K562 (cell line): ENCODE measurements around the gene NACAD. TPM values are rescaled to one million over a fixed set of nuclear protein-coding genes. Genes with fewer than 3 reads are reported as not detected.

Experiments
- ATAC-seq: fragments of 200-7000 bp; cut with Tn5 transposase; 3 replicates; pipeline ENCODE4 v1.9.1; 2020; ENCODE audit warnings: moderate library complexity
- BruUV-seq: library from RNA; stranded (reverse); fragments of 400-500 nt; replicated peaks from 2 replicates; lab custom pipeline; 2021; lab: Mats Ljungman, UMichigan
- CTCF ChIA-PET: fragments of 300-600 bp; formaldehyde crosslinking; extraction: SDS; loops from one replicate; lab custom pipeline; 2021; ENCODE audit warnings: low intra/inter-chr PET ratio; lab: Yijun Ruan, JAX
- POLR2A ChIA-PET: fragments of 300-600, 350-650 bp; sonication (Branson Sonifier 250); formaldehyde crosslinking; extraction: SDS; loops from one replicate; lab custom pipeline; 2021; ENCODE audit warnings: antibody characterized with exemption, inconsistent platforms; lab: Yijun Ruan, JAX
- DNase-seq, 4 experiments: peaks; one replicate each; pipeline versions ENCODE4 v3.0.0 to v3.0.0-alpha.2; 2011 to 2018; ENCODE audit warnings: low spot score in 3 of 4, mixed read lengths in 3 of 4; ENCODE audit errors: extremely low read depth in 1 of 4
- FAIRE-seq: peaks from 2 replicates; lab custom pipeline; 2011; peaks lifted over from hg19 to GRCh38; lab: Jason Lieb, UNC
- H2AFZ ChIP-seq: 2 replicates; pipeline ENCODE4 v1.6.0; 2011; ENCODE audit warnings: low read depth, low read length, control low read depth, inconsistent platforms
- H3K27ac ChIP-seq: fragments of 200-600 bp; 3 replicates; pipeline ENCODE4 v1.8.0; 2011; ENCODE audit warnings: low read depth, mild to moderate bottlenecking, control low read depth, inconsistent platforms, low read length, moderate library complexity, mixed read lengths; ENCODE audit errors: extremely low read depth
- H3K27me3 ChIP-seq, 2 experiments: fragments of 300-600 bp in 1 of 2; 2 replicates in 1 of 2; 3 replicates in 1 of 2; pipeline versions ENCODE4 v1.6.0 to v1.8.0; 2011; ENCODE audit warnings: inconsistent platforms in 2 of 2, low read length in 2 of 2, mild to moderate bottlenecking in 1 of 2, mixed read lengths in 1 of 2, moderate library complexity in 1 of 2; ENCODE audit not compliant: control insufficient read depth in 2 of 2, insufficient read depth in 2 of 2
- H3K36me3 ChIP-seq: fragments of 300-600 bp; 3 replicates; pipeline ENCODE4 v1.8.0; 2011; ENCODE audit warnings: mild to moderate bottlenecking, low read length, inconsistent platforms; ENCODE audit not compliant: control insufficient read depth, insufficient read depth
- H3K4me1 ChIP-seq, 2 experiments: fragments of 200-600 bp in 1 of 2; replicated peaks in 1 of 2; 2 replicates in 1 of 2; 3 replicates in 1 of 2; pipeline versions ENCODE4 v1.5.1 to v1.8.0; 2011; ENCODE audit warnings: inconsistent platforms in 2 of 2, low read length in 2 of 2, mild to moderate bottlenecking in 1 of 2, mixed read lengths in 1 of 2, moderate library complexity in 1 of 2; ENCODE audit not compliant: control insufficient read depth in 2 of 2, insufficient read depth in 2 of 2
- H3K4me2 ChIP-seq: 2 replicates; pipeline ENCODE4 v1.6.1; 2011; ENCODE audit warnings: low read length, control low read depth, inconsistent platforms, mixed read lengths; ENCODE audit not compliant: insufficient read depth
- H3K4me3 ChIP-seq: fragments of 200-600 bp; sonication (generic), shearing (Covaris generic); 2 replicates; pipeline ENCODE4 v1.5.1; 2016; ENCODE audit warnings: control low read depth, inconsistent platforms
- H3K79me2 ChIP-seq: fragments of 200-600 bp; 3 replicates; pipeline ENCODE4 v1.8.0; 2011; ENCODE audit warnings: low read length, inconsistent platforms; ENCODE audit not compliant: control insufficient read depth, insufficient read depth
- H3K9ac ChIP-seq, 2 experiments: 2 replicates each; pipeline versions ENCODE4 v1.6.0 to v1.6.1; 2011; ENCODE audit warnings: low read depth in 2 of 2, low read length in 2 of 2, control low read depth in 1 of 2, inconsistent platforms in 1 of 2, mild to moderate bottlenecking in 1 of 2, mixed read lengths in 1 of 2; ENCODE audit not compliant: insufficient read depth in 1 of 2
- H3K9me1 ChIP-seq: one replicate; pipeline ENCODE4 v1.6.0; 2011; ENCODE audit warnings: inconsistent platforms, mild to moderate bottlenecking, low read length, moderate library complexity; ENCODE audit not compliant: control insufficient read depth, insufficient read depth
- H3K9me3 ChIP-seq: replicated peaks from 2 replicates; pipeline ENCODE4 v1.5.1; 2011; ENCODE audit warnings: low read depth, low read length, inconsistent platforms; ENCODE audit not compliant: control insufficient read depth, insufficient read depth
- H4K20me1 ChIP-seq: replicated peaks from 2 replicates; pipeline ENCODE4 v1.6.1; 2011; ENCODE audit warnings: low read length, inconsistent platforms, mixed read lengths; ENCODE audit not compliant: control insufficient read depth, insufficient read depth
- WGBS: fragments of 100-300 bp; shearing (Covaris generic); methylation state at CpG from one replicate; pipeline ENCODE4 v1.1.6; 2016; ENCODE audit warnings: low coverage, mixed read lengths; ENCODE audit not compliant: insufficient coverage; ENCODE audit errors: missing lambda C conversion rate; 5-methylcytosine and 5-hydroxymethylcytosine counted together
- in situ Hi-C: fragments of 300-500 bp; cut with MboI; formaldehyde crosslinking; loops from 4 replicates; pipeline ENCODE4 v1.15.0; 2018; ENCODE audit warnings: inconsistent platforms, mixed read lengths
- intact Hi-C: fragments of 100-400 bp; cut with micrococcal nuclease; formaldehyde crosslinking; loops from 2 replicates; pipeline ENCODE4 v1.14.2; 2022
- polyA plus RNA-seq, 8 experiments: library from polyadenylated mRNA; depleted of rRNA in 4 of 8; stranded (reverse) in 5 of 8; unstranded in 3 of 8; fragments of >200 nt; fragmentation: Nextera tagmentation in 2 of 8; fragmentation: Illumina TruSeq in 1 of 8; extraction: Ambion mirVana in 2 of 8; extraction: Trizol in 1 of 8; gene quantifications; 2 replicates each; pipeline versions ENCODE4 v1.2.1 to v1.2.3, GENCODE V29; 2011 to 2014; ENCODE audit warnings: inconsistent platforms in 1 of 8, missing spikeins in 1 of 8
- total RNA-seq, 7 experiments: library from RNA; depleted of rRNA in 6 of 7; stranded (reverse); fragments of >200 nt in 6 of 7; fragmentation: Illumina TruSeq in 2 of 7; extraction: Trizol in 2 of 7; gene quantifications; 2 replicates each; pipeline versions ENCODE4 v1.2.1 to v1.2.3, GENCODE V29; 2011 to 2021; ENCODE audit warnings: low replicate concordance in 1 of 7
- TF ChIP-seq, protein P1 (sequence below), 3 experiments: fragments of 200-800 bp in 1 of 3; fragments of 250-450 bp in 1 of 3; fragments of 450-650 bp in 1 of 3; sonication (Bioruptor Pico) in 1 of 3; sonication (Bioruptor generic) in 1 of 3; formaldehyde crosslinking in 1 of 3; IDR thresholded peaks; 2 replicates each; pipeline versions ENCODE4 v1.6.1 to v1.8.0; 2016 to 2022; ENCODE audit warnings: mild to moderate bottlenecking in 2 of 3, missing genetic modification characterization in 2 of 3, missing compliant biosample characterization in 1 of 3, moderate library complexity in 1 of 3

Gene NACAD
- total and polyA plus RNA-seq, 9 of the 15 experiments (the other 6 are each of a cell fraction or from before 2014, with no cell fraction given) = under 0.01 to 0.03 (median 0.02) TPM; not detected in 5

- CTCF ChIA-PET = no interaction called here
Observed at GRCh38 chr7:45072131-45073030, 16.4 kb downstream of the NACAD start.

More at GRCh38 chr7:45072131-45073030, 16.4 kb downstream of the NACAD start:
- H3K4me3 ChIP-seq = no peak overlapping the region
- intact Hi-C loops = loop anchor here (10.0 kb wide), 1 partner anchor 98 kb away; the partner anchor contains the start of gene MYO1G
- ATAC-seq (no peak), DNase-seq (no peak), FAIRE-seq (no peak)
- 0 out of 2 replicates have a peak, but pooled peaks cover 4% of the 10 kb centered on the region for H4K20me1 ChIP-seq
- peaks cover 94% of the 10 kb centered on the region; the same call in 2 of the 3 replicates for H3K36me3 ChIP-seq
- H3K9me1 ChIP-seq = no peaks in the 10 kb centered on the region
- no peak overlapping the region for H2AFZ ChIP-seq
- H3K4me2 ChIP-seq = no peak overlapping the region
- POLR2A ChIA-PET = interaction anchor here (0.6 to 1.2 kb wide), 2 partner anchors 9 to 88 kb away, joined by 3 to 4 read pairs; no protein-coding TSS in a partner anchor
- H3K27me3 ChIP-seq = no peaks in the 10 kb centered on the region
- no peak overlapping the region for H3K27ac ChIP-seq
- TF ChIP-seq, protein P1, sequence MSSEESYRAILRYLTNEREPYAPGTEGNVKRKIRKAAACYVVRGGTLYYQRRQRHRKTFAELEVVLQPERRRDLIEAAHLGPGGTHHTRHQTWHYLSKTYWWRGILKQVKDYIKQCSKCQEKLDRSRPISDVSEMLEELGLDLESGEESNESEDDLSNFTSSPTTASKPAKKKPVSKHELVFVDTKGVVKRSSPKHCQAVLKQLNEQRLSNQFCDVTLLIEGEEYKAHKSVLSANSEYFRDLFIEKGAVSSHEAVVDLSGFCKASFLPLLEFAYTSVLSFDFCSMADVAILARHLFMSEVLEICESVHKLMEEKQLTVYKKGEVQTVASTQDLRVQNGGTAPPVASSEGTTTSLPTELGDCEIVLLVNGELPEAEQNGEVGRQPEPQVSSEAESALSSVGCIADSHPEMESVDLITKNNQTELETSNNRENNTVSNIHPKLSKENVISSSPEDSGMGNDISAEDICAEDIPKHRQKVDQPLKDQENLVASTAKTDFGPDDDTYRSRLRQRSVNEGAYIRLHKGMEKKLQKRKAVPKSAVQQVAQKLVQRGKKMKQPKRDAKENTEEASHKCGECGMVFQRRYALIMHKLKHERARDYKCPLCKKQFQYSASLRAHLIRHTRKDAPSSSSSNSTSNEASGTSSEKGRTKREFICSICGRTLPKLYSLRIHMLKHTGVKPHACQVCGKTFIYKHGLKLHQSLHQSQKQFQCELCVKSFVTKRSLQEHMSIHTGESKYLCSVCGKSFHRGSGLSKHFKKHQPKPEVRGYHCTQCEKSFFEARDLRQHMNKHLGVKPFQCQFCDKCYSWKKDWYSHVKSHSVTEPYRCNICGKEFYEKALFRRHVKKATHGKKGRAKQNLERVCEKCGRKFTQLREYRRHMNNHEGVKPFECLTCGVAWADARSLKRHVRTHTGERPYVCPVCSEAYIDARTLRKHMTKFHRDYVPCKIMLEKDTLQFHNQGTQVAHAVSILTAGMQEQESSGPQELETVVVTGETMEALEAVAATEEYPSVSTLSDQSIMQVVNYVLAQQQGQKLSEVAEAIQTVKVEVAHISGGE (CRISPR knock-in tag; IDR thresholded peaks at IDR 0.05) = no peak
- H3K9ac ChIP-seq = peak overlapping the region in 1 of 2 experiments; percentile 28; a peak in 2 of 4 replicates
- in situ Hi-C loops = no loop called here
- no peaks in the 10 kb centered on the region for H3K9me3 ChIP-seq
- no TSS peak for BruUV-seq
- 84% methylated on average over 13 of the region's 13 CpGs for WGBS
- no peaks in the 10 kb centered on the region for H3K79me2 ChIP-seq
- H3K4me1 ChIP-seq = peaks cover 0 to 23% of the 10 kb centered on the region in 2 experiments; a peak in 1 of 5 replicates
